Dendritic cell treated with granulocyte-macrophage colony-stimulating factor and Interleukin-4, amounts not matched to agents 40 ng/mL and 50 ng/mL, for 4 days (primary cell): ENCODE measurements around the gene PAPOLA.
"Not testable (repeated sequence)": the region's sequence is repeated elsewhere in the genome, so short reads cannot be mapped to it uniquely, and the experiment has no call there.

Experiments used
- H3K27ac Mint-ChIP-seq: one replicate; pipeline ENCODE4 v1.8.0; 2022; ENCODE audit warnings: mild to moderate bottlenecking, mixed read lengths
- H3K27me3 Mint-ChIP-seq: one replicate; pipeline ENCODE4 v1.8.0; 2022; ENCODE audit warnings: mild to moderate bottlenecking, mixed read lengths
- H3K36me3 Mint-ChIP-seq: one replicate; pipeline ENCODE4 v1.8.0; 2022; ENCODE audit warnings: low read depth, mixed read lengths
- H3K4me1 Mint-ChIP-seq: one replicate; pipeline ENCODE4 v1.8.0; 2022; ENCODE audit warnings: low read depth, mixed read lengths
- H3K4me3 Mint-ChIP-seq: one replicate; pipeline ENCODE4 v1.8.0; 2022; ENCODE audit warnings: mild to moderate bottlenecking, moderate library complexity, mixed read lengths
- H3K9me3 Mint-ChIP-seq: one replicate; pipeline ENCODE4 v1.8.0; 2022; ENCODE audit warnings: mixed read lengths
- intact Hi-C: fragments of 100-400 bp; cut with micrococcal nuclease; formaldehyde crosslinking; loops from one replicate; pipeline ENCODE4 v1.15.0; 2022

PAPOLA gene

GRCh38 chr14:96501740-96502620 lies at the start of gene PAPOLA:
Gene PAPOLA (plus strand): TSS chr14:96502382. CDS start chr14:96502593, 211 bp downstream.
- Mint-ChIP-seq H3K4me1 (peaks cover 53% of the 10 kb centered on the region), H3K27ac (peak within 1 kb of the TSS; percentile 97), H3K36me3 (peaks cover 41% of the 10 kb centered on the region), H3K27me3 (no peaks in the 10 kb centered on the region), H3K9me3 (no peaks in the 10 kb centered on the region), H3K4me3 (peak within 1 kb of the TSS; percentile 97)
- intact Hi-C loops = loop anchor here (1.0 to 10.0 kb wide), 4 partner anchors 111 to 1347 kb away; partner anchors contain the start of genes ATG2B, DICER1, GLRX5 and GSKIP

GRCh38 chr14:96452684-96453083 lies 49.5 kb upstream of the PAPOLA start:
- Mint-ChIP-seq H3K9me3 (no peaks in the 10 kb centered on the region), H3K4me1 (no peaks in the 10 kb centered on the region), H3K4me3 (no peak overlapping the region), H3K27me3 (peaks cover 5% of the 10 kb centered on the region), H3K36me3 (no peaks in the 10 kb centered on the region), H3K27ac (no peak overlapping the region)
- intact Hi-C loops = no loop called here

- Mint-ChIP-seq H3K27me3 (peaks cover 9% of the 10 kb centered on the region), H3K27ac (no peak overlapping the region), H3K4me1 (no peaks in the 10 kb centered on the region), H3K4me3 (no peak overlapping the region), H3K9me3 (no peaks in the 10 kb centered on the region), H3K36me3 (no peaks in the 10 kb centered on the region)
- intact Hi-C loops = no loop called here
These were observed 46.6 kb upstream of the PAPOLA start for GRCh38 chr14:96455588-96455987.

GRCh38 chr14:96459851-96460250 lies 42.3 kb upstream of the PAPOLA start:
- Mint-ChIP-seq H3K27me3 (peaks cover 9% of the 10 kb centered on the region), H3K9me3 (no peaks in the 10 kb centered on the region), H3K4me1 (no peaks in the 10 kb centered on the region), H3K27ac (no peak overlapping the region), H3K4me3 (no peak overlapping the region), H3K36me3 (no peaks in the 10 kb centered on the region)
- intact Hi-C loops = no loop called here

- no peaks in the 10 kb centered on the region for H3K36me3 Mint-ChIP-seq
- H3K4me3 Mint-ChIP-seq = no peak overlapping the region
- H3K27ac Mint-ChIP-seq = no peak overlapping the region
- intact Hi-C loops = no loop called here
- no peaks in the 10 kb centered on the region for H3K9me3 Mint-ChIP-seq
- no peaks in the 10 kb centered on the region for H3K4me1 Mint-ChIP-seq
- peaks cover 4% of the 10 kb centered on the region for H3K27me3 Mint-ChIP-seq
These were observed 40.0 kb upstream of the PAPOLA start for GRCh38 chr14:96461950-96462798.

GRCh38 chr14:96464136-96464535 lies 38.0 kb upstream of the PAPOLA start:
- no peak overlapping the region for H3K4me3 Mint-ChIP-seq
- intact Hi-C loops = no loop called here
- peaks cover 2% of the 10 kb centered on the region for H3K27me3 Mint-ChIP-seq
- no peak overlapping the region for H3K27ac Mint-ChIP-seq
- no peaks in the 10 kb centered on the region for H3K9me3 Mint-ChIP-seq
- H3K4me1 Mint-ChIP-seq = no peaks in the 10 kb centered on the region
- no peaks in the 10 kb centered on the region for H3K36me3 Mint-ChIP-seq

GRCh38 chr14:96466918-96467317 lies 35.3 kb upstream of the PAPOLA start:
- Mint-ChIP-seq H3K4me3 (no peak overlapping the region), H3K9me3 (no peaks in the 10 kb centered on the region), H3K27ac (no peak overlapping the region), H3K27me3 (no peaks in the 10 kb centered on the region), H3K4me1 (no peaks in the 10 kb centered on the region), H3K36me3 (no peaks in the 10 kb centered on the region)
- intact Hi-C loops = no loop called here

- intact Hi-C loops = no loop called here
- Mint-ChIP-seq H3K9me3 (no peaks in the 10 kb centered on the region), H3K4me1 (no peaks in the 10 kb centered on the region), H3K27ac (no peak overlapping the region), H3K4me3 (no peak overlapping the region), H3K27me3 (peaks cover 3% of the 10 kb centered on the region), H3K36me3 (no peaks in the 10 kb centered on the region)
These were observed 31.9 kb upstream of the PAPOLA start for GRCh38 chr14:96470331-96470730.

- H3K9me3 Mint-ChIP-seq, H3K27ac Mint-ChIP-seq: not testable (repeated sequence)
These were observed 31.2 kb upstream of the PAPOLA start for GRCh38 chr14:96470967-96471366.

GRCh38 chr14:96478119-96478518 lies 24.1 kb upstream of the PAPOLA start:
- intact Hi-C loops = no loop called here
- Mint-ChIP-seq H3K27me3 (peaks cover 7% of the 10 kb centered on the region), H3K4me1 (no peaks in the 10 kb centered on the region), H3K4me3 (no peak overlapping the region), H3K27ac (no peak overlapping the region), H3K36me3 (no peaks in the 10 kb centered on the region), H3K9me3 (no peaks in the 10 kb centered on the region)

More at GRCh38 chr14:96470967-96471366, 31.2 kb upstream of the PAPOLA start:
- H3K4me1 Mint-ChIP-seq, intact Hi-C loops, H3K4me3 Mint-ChIP-seq, H3K36me3 Mint-ChIP-seq, H3K27me3 Mint-ChIP-seq: not testable (repeated sequence)

- no peaks in the 10 kb centered on the region for H3K9me3 Mint-ChIP-seq
- H3K27me3 Mint-ChIP-seq = peaks cover 6% of the 10 kb centered on the region
- H3K4me1 Mint-ChIP-seq = no peaks in the 10 kb centered on the region
- no peaks in the 10 kb centered on the region for H3K36me3 Mint-ChIP-seq
- no peak overlapping the region for H3K27ac Mint-ChIP-seq
- intact Hi-C loops = no loop called here
- H3K4me3 Mint-ChIP-seq = no peak overlapping the region
These were observed 22.6 kb upstream of the PAPOLA start for GRCh38 chr14:96479435-96480146.

- Mint-ChIP-seq H3K4me3 (no peak overlapping the region), H3K27me3 (peaks cover 6% of the 10 kb centered on the region), H3K36me3 (no peaks in the 10 kb centered on the region), H3K27ac (no peak overlapping the region), H3K4me1 (no peaks in the 10 kb centered on the region), H3K9me3 (no peaks in the 10 kb centered on the region)
- intact Hi-C loops = no loop called here
These were observed 20.4 kb upstream of the PAPOLA start for GRCh38 chr14:96481731-96482314.

GRCh38 chr14:96482986-96483385 lies 19.2 kb upstream of the PAPOLA start:
- intact Hi-C loops = no loop called here
- Mint-ChIP-seq H3K4me3 (no peak overlapping the region), H3K27me3 (peaks cover 6% of the 10 kb centered on the region), H3K9me3 (no peaks in the 10 kb centered on the region), H3K36me3 (no peaks in the 10 kb centered on the region), H3K4me1 (no peaks in the 10 kb centered on the region), H3K27ac (no peak overlapping the region)
